HG03432 (cell line): ENCODE measurements around the gene FBXO40.
A peak's percentile ranks its signal among the peaks of the same experiment; 100 is the strongest.
"Not testable (repeated sequence)": the region's sequence is repeated elsewhere in the genome, so short reads cannot be mapped to it uniquely, and the experiment has no call there.

Experiments
- ATAC-seq: cut with Tn5 transposase; IDR thresholded peaks from one replicate; pipeline ENCODE4 v1.9.1; 2021; ENCODE audit warnings: mild to moderate bottlenecking, moderate library complexity; ENCODE audit not compliant: unreplicated experiment

FBXO40 gene, protein sequence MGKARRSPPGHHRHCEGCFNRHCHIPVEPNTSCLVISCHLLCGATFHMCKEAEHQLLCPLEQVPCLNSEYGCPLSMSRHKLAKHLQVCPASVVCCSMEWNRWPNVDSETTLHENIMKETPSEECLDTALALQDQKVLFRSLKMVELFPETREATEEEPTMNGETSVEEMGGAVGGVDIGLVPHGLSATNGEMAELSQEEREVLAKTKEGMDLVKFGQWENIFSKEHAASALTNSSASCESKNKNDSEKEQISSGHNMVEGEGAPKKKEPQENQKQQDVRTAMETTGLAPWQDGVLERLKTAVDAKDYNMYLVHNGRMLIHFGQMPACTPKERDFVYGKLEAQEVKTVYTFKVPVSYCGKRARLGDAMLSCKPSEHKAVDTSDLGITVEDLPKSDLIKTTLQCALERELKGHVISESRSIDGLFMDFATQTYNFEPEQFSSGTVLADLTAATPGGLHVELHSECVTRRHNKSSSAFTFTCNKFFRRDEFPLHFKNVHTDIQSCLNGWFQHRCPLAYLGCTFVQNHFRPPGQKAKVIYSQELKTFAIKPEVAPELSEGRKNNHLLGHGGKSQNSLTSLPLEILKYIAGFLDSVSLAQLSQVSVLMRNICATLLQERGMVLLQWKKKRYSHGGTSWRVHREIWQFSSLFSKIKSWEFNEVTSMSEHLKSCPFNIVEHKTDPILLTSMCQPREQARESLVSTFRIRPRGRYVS

GRCh38 chr3:121592856-121593702 lies at the start of gene FBXO40:
Gene FBXO40 (plus strand): TSS chr3:121593379. CDS start chr3:121620576, 27,197 bp downstream.
- ATAC-seq = peak; percentile 42

GRCh38 chr3:121545049-121545573 lies 48.1 kb upstream of the FBXO40 start:
- ATAC-seq = peak; percentile 1

- ATAC-seq = peak; percentile 80
Observed at GRCh38 chr3:121545574-121546455, 47.4 kb upstream of the FBXO40 start, which contains the start of gene POLQ. Gene POLQ (minus strand): TSS chr3:121545988. CDS start chr3:121545877, 111 bp downstream.

- ATAC-seq = no peak
Observed at GRCh38 chr3:121552379-121552778, 40.8 kb upstream of the FBXO40 start.

GRCh38 chr3:121552797-121553196 lies 40.4 kb upstream of the FBXO40 start:
- ATAC-seq = no peak

DNA sequence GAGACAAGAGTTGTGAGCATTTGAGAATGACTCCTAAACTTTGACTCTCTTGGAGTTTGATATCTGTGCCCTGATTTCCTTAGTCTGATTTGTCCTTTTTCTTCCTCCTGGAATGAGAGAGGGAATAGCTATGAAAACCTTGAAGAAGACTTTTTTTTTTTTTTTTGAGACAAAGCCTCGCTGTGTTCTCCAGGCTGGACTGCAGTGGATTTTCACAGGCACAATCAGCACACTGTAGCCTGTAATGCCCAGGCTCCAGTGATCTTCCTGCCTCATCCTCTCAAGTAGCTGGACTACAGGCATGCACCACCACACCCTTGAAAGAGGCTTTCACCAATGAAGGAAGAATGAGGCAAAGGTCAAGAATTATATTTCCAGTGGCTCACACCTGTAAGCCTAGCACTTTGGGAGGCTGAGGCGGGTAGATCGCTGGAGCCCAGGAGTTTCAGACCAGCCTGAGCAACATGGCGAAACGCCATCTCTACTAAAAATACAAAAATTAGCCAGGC lies 35.7 kb upstream of the FBXO40 start:
- no peak for ATAC-seq

DNA sequence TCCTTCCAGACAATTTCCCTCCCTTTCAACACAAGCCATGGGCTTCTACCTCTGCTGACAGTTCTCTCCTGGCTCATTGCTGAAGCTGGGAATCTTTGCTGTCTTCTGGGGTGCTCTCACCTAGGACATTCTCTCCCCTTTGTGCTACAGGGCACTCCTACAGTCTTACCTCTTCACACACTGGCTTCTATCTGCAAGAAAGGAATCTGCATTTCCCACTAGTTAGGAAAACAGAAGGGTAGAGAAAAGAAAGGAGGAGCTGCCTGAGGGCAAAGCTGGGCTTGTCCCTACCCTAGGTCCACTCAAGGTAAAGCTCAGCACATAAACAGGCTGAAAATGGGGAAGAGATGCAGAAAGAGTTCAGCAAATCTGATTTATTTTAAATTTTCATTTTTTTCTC lies 31.0 kb upstream of the FBXO40 start:
- ATAC-seq = no peak

DNA sequence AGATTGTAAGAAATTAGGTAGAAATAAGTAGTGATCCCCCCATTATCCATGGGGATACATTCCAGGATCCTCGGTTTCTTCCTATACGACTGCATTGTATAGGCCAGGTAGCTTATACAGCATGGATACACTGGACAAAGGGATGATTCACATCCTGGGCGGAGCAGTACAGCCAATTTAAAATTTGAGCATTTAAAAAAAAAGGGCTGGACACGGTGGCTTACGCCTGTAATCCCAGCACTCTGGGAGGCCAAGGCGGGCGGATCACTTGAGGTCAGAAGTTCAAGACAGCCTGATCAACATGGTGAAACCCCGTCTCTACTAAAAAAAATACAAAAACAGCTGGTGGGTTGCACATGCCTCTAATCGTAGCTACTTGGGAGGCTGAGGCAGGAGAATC lies 26.4 kb upstream of the FBXO40 start:
- ATAC-seq = no peak

GRCh38 chr3:121567649-121568048 lies 25.5 kb upstream of the FBXO40 start, which contains the start of gene ARGFX:
Gene ARGFX (plus strand): TSS chr3:121567949. CDS start chr3:121570714, 2,765 bp downstream.
- ATAC-seq = no peak

- no peak for ATAC-seq
Observed at GRCh38 chr3:121574449-121574848, 18.7 kb upstream of the FBXO40 start.

DNA sequence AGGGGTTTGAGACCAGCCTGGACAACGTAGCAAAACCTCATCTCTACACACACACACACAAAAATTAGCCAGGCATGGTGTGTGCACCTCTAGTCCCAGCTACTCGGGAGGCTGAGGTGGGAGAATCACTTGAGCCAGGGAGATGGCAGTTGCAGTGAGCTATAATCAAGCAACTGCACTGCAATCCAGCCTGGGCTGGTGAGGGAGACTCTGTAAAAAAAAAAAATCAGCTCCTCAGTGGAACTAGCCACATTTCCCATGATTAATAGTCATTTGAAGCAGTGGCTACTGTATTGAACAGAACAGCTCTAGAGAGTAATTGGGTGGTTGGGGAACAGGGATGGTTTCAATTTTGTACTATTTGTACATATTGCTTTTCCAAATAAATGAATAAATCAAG lies 11.5 kb upstream of the FBXO40 start:
- no peak for ATAC-seq

- ATAC-seq = no peak
Observed at GRCh38 chr3:121584418-121584817, 8.8 kb upstream of the FBXO40 start.

GRCh38 chr3:121593806-121594205 lies 627 bp downstream of the FBXO40 start:
- not testable (repeated sequence) for ATAC-seq

DNA sequence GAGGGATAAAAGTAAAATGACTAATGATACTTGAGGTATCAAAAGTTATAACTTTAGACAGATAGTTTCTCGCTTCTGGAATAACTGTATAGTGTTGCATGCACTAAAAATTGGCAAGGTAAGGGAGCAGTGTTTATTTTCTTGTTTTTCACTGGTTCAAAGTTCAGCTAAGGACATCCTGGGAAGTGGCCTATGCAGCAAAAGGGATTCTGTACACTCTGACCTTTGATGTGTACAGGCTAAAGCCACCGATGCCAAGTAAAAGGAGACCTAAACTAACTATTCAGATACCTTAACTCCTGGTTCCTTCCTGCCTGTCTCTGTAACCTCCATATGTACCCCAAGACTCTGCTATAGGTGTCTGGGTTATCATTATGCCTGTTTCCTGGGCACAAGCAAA lies 1.7 kb downstream of the FBXO40 start:
- no peak for ATAC-seq

DNA sequence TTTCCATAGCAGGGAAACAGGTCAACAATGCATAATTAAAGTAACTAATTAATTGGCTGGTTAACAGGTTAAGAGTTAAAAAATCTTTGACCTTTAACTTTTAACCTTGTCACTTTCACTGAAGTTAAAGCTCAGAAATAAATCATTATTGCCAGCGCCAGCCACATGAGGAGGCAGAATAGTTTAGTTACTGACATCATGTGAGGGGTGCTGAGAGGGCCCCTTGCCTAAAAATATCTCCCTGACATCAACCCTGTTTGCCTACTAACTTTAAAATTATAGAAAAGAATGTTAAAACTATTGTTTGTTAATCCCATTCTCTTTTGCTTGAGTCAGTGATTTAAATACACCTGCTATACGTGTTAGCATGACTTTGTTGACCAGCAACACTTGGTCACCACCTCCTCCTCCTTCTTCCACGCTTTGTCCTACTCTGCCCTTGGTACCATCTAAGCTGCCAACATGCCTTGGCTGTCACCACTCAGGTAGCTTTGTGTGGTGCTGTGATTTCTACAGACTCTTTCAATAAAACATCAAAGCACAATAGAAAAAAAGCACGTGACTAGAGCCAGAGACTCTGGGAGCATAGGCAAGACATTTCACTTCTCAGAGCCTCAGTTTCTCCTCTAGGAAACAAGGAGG lies 2.7 kb downstream of the FBXO40 start:
- no peak for ATAC-seq

DNA sequence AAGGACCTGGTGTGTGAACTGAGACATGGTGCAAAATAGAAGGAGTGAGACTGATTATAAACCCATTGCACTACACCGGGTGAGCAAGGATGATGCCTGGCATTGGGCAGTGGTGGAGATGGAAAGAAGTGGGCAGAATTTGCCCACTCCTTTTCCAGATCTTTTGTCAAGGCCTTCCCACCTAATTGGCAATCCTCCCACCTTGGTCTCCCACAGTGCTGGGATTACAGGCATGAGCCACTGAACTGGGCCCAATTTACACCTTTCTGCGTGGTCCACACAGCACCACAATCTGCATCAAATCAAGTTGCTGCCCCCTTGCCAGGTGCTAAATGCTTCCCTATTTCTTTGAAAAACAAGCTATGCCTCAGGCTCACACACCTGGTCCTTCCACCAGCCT lies 5.4 kb downstream of the FBXO40 start:
- no peak for ATAC-seq

DNA sequence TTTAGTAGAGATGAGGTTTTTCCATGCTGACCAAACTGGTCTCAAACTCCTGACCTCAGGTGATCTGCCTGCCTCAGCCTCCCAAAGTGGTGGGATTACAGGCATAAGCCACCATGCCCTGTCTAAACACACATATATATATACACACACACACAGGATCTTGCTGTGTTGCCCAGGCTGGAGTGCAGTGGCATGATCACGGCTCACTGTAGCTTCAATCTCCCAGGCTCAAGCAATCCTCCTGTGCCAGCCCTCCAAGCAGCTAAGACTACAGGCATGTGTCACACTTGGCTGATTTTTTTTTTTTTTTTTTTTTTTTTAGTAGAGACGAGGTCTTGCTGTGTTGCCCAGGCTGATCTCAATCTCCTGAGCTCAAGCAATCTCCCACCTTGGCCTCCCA lies 6.7 kb downstream of the FBXO40 start:
- not testable (repeated sequence) for ATAC-seq

GRCh38 chr3:121601212-121601812 lies 8.1 kb downstream of the FBXO40 start:
- no peak for ATAC-seq

DNA sequence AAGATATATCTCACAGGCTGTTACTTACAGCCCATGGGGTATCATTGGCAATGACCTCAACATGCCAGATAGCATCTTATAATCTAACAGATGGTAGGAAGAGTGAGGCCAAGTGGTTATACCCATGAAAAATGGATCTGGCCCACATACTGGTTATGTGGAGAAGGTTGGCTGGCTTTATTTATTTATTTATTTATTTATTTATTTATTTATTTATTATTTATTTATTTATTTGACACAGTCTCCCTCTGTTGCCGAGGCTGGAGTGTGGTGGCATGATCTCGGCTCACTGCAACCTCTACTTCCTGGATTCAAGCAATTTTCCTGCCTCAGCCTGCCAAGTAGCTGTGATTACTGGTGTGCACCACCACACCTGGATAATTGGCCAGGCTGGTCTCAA lies 11.6 kb downstream of the FBXO40 start:
- no peak for ATAC-seq
